SH-SY5Y (cell line): Measurements from ENCODE around the gene ZNF664.

Experiments used
- GATA2 ChIP-seq: IDR thresholded peaks from 2 replicates; pipeline ENCODE4 v1.6.1; 2011; ENCODE audit warnings: mild to moderate bottlenecking, low read depth, low read length
- GATA3 ChIP-seq: IDR thresholded peaks from 2 replicates; pipeline ENCODE4 v1.6.1; 2011; ENCODE audit warnings: low read depth, mild to moderate bottlenecking, low read length, moderate library complexity

ZNF664 gene

GRCh38 chr12:123937707-123938591 lies 35.1 kb upstream of the ZNF664 start:
- no peak for TF ChIP-seq GATA3
- no peak for TF ChIP-seq GATA2

DNA sequence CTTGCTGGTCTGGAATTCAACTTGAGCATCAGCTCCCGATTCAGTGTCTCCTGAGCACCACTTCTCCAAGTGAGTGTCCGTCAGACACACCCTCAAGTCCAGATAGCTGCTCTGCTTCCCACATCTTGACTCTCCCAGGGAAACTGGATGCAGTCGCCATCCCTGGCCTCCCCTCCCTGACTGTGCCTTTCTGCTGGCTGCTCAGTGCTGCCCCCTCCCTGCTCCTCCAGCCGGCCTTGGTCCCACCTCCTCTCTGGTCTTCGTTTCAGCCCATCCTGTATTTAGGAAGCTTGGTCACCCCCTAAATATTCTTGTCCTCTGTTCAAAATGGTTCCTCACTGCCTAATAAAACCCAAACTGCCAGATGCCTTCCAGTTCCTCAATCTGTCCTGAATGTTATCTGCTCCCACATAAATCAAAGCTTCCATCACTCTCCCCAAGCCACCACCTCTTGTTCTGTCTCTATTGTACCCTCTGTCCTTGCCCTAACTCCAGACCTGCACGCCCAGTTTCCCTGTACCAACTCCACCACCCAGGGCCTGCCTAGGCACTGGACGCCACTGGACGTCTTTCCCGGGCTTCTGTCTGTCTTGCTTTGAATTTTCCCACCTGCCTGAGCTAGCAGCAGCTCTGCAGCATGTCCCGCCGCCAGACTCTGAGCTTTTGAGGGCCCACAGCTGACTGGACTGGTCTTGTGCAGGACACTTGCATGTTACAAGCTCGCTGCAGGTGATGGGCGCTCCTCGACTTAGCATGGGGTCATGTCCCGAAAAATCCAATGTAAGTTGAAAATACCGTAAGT lies 34.1 kb upstream of the ZNF664 start:
- no peak for TF ChIP-seq GATA3
- no peak for TF ChIP-seq GATA2

GRCh38 chr12:123939716-123940626 lies 33.0 kb upstream of the ZNF664 start:
- TF ChIP-seq GATA3 (no peak), GATA2 (no peak)

DNA sequence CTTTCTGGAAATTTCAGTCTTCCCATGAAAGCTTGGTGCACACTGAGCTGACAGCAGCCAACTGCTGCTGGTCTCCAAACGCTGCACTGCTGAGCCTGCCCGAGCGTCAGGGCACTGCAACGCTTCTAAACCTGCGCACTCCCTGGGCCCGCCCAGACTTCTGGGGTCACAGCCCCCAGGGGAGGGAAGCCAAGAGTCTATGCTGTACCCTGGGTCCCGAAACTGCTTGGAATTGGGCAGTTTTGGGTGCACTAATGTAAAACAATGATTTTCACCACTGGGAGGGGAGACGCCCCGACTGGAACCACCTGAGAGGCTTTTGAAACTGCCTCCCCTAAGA lies 32.4 kb upstream of the ZNF664 start:
- TF ChIP-seq GATA3 (no peak), GATA2 (no peak)

DNA sequence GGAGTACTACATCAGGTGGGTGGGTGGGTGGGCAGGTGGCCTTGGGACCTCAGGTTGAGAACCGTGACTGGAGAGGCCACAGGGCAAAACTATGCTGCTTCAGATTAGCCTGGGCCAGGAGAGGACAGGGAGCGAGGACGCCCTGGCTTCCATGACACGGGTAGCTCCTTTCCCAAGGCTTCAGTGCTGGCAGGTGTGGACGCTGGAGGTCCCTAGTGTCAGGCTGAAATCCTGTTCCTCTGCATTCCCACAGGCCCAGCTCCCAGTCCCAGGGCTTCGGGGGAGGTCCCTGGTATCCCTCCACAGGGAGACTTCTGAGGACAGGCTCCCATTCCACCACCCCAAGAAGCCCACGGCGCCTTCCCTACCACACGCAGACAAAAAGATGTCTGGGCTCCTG lies 32.0 kb upstream of the ZNF664 start:
- TF ChIP-seq GATA3, result no peak

- no peak for TF ChIP-seq GATA2
- no peak for TF ChIP-seq GATA3
Observed at GRCh38 chr12:123941624-123942237, 31.3 kb upstream of the ZNF664 start.

DNA sequence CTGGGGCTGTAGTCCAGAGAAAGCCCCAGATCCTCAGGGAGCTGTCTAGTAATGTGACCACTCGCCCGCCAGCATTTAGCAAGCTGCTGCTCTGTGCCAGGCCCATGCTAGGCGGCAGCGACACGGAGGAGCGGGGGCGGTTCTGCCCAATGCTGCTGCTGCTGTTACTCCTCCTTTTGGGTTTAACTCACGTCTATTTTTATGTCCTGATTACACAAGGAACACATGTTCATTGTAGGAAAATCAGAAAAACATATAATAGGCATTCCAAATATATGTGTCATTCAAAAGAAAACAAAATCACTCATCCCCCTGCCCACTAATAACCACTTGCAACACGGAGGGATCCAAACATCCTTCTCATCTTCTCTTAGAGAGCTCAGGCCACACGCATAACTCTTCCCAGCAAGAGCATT lies 30.8 kb upstream of the ZNF664 start:
- TF ChIP-seq GATA3 (no peak), GATA2 (no peak)

GRCh38 chr12:123942911-123943648 lies 29.9 kb upstream of the ZNF664 start:
- no peak for TF ChIP-seq GATA2
- no peak for TF ChIP-seq GATA3

DNA sequence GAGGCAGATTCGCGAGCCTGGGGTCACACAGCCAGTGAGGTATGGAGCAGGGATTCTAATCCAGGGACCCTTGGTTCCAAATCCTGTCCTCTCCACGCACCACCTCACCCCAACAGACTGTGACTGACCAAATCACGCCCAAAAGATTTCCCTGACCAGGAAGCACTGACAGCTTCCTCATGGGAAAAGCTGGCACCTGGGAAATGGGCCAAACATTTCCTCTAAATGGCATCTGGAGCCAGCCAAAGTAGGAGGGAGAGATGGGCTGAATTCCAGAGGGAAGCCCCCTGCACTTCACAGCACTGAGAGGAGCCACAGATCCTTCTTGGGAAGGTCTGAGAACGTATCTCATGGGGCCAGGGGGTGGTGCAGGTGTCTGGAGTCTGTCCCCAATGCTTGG lies 29.2 kb upstream of the ZNF664 start:
- no peak for TF ChIP-seq GATA2
- TF ChIP-seq GATA3, result no peak

DNA sequence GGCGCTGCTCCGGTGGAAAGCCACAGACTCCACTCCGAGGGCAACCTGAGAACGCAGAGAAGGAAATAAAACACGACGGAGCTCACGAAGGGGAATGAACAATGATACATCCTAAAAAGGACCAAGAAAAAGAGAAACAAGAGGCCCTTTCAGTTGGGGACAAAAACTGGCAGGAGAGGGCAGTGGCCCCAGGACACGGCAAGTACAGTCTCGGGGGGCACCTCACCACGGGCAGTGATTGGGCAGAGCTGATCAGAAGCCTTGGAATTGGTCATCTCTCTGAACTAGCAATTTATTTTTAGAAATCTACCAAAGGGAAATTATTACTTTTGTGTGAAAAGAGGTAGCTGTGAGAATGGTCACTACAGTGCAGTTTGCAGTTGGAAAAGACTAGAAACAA lies 28.3 kb upstream of the ZNF664 start:
- TF ChIP-seq GATA3, result no peak

- TF ChIP-seq GATA2 (no peak), GATA3 (no peak)
Observed at GRCh38 chr12:123945287-123946151, 27.5 kb upstream of the ZNF664 start.

- TF ChIP-seq GATA3 (no peak), GATA2 (no peak)
Observed at GRCh38 chr12:123946152-123946515, 26.9 kb upstream of the ZNF664 start.

DNA sequence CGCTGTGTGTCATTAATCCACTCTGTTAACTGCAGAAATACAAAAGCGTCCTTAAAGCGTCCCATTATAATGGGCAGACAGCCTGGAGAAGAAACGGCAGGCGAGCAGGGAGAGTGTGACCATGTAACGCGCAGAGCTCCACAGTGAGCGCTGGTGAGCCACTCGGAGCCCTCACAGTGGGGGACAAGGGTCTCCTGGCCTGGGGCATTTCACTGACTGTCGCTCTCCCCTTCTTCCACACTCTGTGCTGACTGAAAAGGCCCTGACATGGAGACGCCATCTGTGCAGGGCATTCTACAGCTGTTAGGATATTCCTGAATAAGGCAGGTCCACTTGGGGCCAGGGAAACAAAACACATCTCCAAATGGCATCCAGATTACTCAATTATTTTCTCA lies 24.6 kb upstream of the ZNF664 start:
- TF ChIP-seq GATA2 (no peak), GATA3 (no peak)
